Stimulated activated CD8-positive, alpha-beta memory T cell treated with anti-CD3 and anti-CD28 coated beads, Interleukin-2, amount 100 ng/mL, for 1 hour (primary cell): ENCODE results near the gene AFM.

Source experiments
- DNase-seq, 2 donors: peaks; one replicate each; pipeline ENCODE4 v3.0.0-alpha.2; 2020; ENCODE audit warnings: low read depth in 2 of 2

Gene AFM

GRCh38 chr4:73451404-73451803 is 30.1 kb upstream of the AFM start:
- DNase-seq, result no peak

- no peak for DNase-seq
These were observed 29.4 kb upstream of the AFM start for GRCh38 chr4:73451981-73452747.

- no peak for DNase-seq
These were observed 28.4 kb upstream of the AFM start for GRCh38 chr4:73452953-73453700.

GRCh38 chr4:73453701-73454005 is 27.9 kb upstream of the AFM start:
- no peak for DNase-seq

- DNase-seq, result no peak
These were observed 26.6 kb upstream of the AFM start for GRCh38 chr4:73454920-73455319.

GRCh38 chr4:73456177-73457022 is 25.1 kb upstream of the AFM start:
- no peak for DNase-seq

GRCh38 chr4:73458184-73459047 is 23.1 kb upstream of the AFM start:
- DNase-seq, result no peak

GRCh38 chr4:73459048-73459421 is 22.5 kb upstream of the AFM start:
- DNase-seq, result no peak

GRCh38 chr4:73460913-73461522 is 20.5 kb upstream of the AFM start:
- no peak for DNase-seq

GRCh38 chr4:73468170-73468569 is 13.4 kb upstream of the AFM start:
- DNase-seq, result no peak

- DNase-seq, result no peak
These were observed 10.8 kb upstream of the AFM start for GRCh38 chr4:73470728-73471127.

- no peak for DNase-seq
These were observed 4.4 kb upstream of the AFM start for GRCh38 chr4:73477176-73477575.

- no peak for DNase-seq
These were observed 2.2 kb upstream of the AFM start for GRCh38 chr4:73479323-73479722.

GRCh38 chr4:73485085-73485484 is 3.5 kb downstream of the AFM start:
- no peak for DNase-seq

GRCh38 chr4:73485596-73485995 is 4.1 kb downstream of the AFM start:
- no peak for DNase-seq

- DNase-seq, result no peak
These were observed 5.0 kb downstream of the AFM start for GRCh38 chr4:73486497-73486896.

- no peak for DNase-seq
These were observed 5.7 kb downstream of the AFM start for GRCh38 chr4:73487233-73487632.

- no peak for DNase-seq
These were observed 18.6 kb downstream of the AFM start for GRCh38 chr4:73499996-73500765.

GRCh38 chr4:73501664-73502265 is 20.2 kb downstream of the AFM start:
- DNase-seq, result no peak

GRCh38 chr4:73505567-73505966 is 24.0 kb downstream of the AFM start:
- no peak for DNase-seq
